H7 (cell line): ENCODE measurements around the gene CTRL. TPM values are rescaled to one million over a fixed set of nuclear protein-coding genes. Genes with fewer than 3 reads are reported as not detected.

ENCODE experiments used
- DNase-seq: peaks from one replicate; pipeline ENCODE4 v3.0.0; 2012
- H3K27me3 ChIP-seq: 2 replicates; pipeline ENCODE4 v1.6.0; 2011; ENCODE audit warnings: mild to moderate bottlenecking, low read length; ENCODE audit not compliant: control insufficient read depth, insufficient read depth
- H3K36me3 ChIP-seq: replicated peaks from 2 replicates; pipeline ENCODE4 v1.5.1; 2011; ENCODE audit warnings: low read length; ENCODE audit not compliant: control insufficient read depth, insufficient read depth
- H3K4me3 ChIP-seq: 2 replicates; pipeline ENCODE4 v1.5.1; 2011; ENCODE audit warnings: low read depth, mild to moderate bottlenecking, control low read depth, low read length, moderate library complexity; ENCODE audit not compliant: insufficient read depth
- total RNA-seq: library from RNA; depleted of rRNA; stranded (reverse); fragments of >200 nt; shearing (Covaris generic); gene quantifications from 2 replicates; pipeline ENCODE4 v1.2.3, GENCODE V29; 2014

Gene CTRL
- total RNA-seq, 1 experiment from 2014 or later: 2.4 TPM

DNA sequence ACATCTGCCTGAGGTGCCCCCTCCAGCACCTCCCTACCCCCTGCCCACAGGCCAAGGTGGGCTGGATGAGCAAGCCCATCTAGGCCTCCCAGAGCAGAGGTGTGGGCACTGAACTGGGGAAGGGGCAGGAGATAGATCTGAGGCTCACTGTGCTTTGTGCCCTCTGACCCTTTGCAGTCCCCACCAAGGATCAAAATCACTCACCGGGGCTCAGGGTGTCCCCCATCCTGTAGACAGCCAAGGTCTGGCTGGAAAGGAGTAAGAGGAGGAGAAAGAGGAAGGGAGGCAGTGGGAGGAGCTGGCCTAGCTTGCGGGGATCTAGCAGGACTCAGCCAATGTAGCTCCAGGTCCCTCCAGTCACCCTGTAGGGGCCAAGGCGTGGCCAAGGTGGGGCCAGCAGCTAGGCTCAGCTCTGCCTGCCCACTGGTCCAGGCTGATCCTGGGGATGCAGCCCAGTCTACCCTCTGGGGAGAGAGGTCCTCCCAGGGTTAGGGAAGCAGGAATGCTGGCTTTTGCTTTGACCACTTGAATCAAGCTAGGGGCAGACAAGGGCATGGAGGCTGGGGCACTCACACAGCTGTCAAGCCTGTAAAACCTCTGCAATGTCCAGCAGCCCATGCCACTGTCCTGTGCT lies 35.0 kb upstream of the CTRL start:
- DNase-seq: peak; percentile 82
- Histone ChIP-seq H3K36me3 (peaks cover 17% of the 10 kb centered on the region), H3K27me3 (no peaks in the 10 kb centered on the region), H3K4me3 (peak overlapping the region; percentile 8; the same call in 1 of the 2 replicates)

DNA sequence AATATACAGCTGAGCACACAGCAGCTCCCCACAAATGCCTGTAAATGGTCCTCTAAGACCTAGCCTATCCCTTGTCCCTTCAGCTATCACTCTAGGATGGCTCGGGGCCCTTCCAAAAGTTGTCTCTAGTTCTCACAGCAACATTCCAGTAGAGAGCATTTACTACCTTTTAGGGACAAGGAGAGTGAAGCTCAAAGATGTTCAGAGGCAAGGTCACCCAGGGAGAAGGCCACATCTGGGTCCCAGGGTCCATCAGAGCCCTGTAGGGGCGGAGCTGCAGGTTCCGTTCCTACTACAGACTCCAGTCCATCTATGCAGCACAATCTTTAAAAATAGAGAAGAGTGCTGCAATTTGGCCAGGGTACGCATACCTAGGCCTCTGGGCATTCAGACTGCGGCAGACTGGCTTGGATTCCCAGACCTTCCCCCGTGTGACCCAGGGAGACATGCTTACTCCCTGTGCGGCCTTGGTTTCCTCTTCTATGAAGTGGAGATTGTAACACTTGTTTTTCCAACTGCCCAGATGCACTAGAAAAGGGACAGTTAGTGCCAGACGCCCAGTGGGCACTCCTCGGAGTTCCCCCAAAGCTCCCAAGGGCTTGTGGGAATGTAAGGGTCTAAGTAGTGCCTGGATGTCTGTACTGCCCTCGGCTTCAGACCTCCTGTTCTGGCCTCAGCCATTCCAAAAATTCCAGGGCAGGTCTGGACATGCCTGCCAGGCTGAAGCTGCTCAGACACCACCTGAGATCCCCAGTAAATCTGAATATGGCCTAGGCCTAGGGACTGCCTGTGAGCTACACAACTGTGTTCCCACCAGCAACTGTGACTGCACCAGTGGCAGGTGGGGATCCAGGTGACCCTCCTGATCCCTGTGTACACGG lies 34.2 kb upstream of the CTRL start:
- no peak for DNase-seq
- Histone ChIP-seq H3K36me3 (peaks cover 24% of the 10 kb centered on the region), H3K4me3 (no peak overlapping the region), H3K27me3 (no peaks in the 10 kb centered on the region)

DNA sequence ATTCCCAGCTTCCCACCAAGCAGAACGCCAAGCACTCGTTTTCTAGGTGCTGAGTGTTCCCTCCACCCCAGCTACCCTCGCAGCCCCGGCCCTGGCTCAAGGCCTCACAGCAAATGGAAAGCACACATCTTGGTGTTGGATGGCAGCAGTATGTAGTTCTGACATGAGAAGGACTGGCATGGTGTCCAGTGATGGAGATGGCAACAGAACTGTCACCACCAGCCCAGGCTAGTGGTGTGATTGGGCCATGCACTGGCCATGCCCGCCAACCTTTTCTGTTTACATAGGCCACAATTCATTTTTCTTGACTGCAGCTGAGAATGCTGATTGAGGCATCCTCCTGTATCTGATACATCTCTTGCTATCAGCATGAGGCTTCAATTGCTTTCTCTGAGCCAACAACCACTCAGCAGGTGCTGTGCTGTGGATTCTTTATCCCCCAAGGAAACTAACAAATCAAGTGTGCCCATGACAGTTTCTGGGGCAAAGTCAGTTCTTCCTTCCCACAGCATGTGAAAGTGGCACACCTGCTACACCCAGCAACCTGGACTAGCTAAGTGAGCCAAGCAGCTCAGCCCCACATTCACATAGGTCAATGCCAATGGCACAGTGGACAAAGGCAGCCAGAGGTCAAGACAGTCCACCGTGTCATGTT lies 32.9 kb upstream of the CTRL start:
- DNase-seq: no peak
- H3K4me3 ChIP-seq: no peak overlapping the region
- peaks cover 31% of the 10 kb centered on the region for H3K36me3 ChIP-seq
- H3K27me3 ChIP-seq: no peaks in the 10 kb centered on the region

DNA sequence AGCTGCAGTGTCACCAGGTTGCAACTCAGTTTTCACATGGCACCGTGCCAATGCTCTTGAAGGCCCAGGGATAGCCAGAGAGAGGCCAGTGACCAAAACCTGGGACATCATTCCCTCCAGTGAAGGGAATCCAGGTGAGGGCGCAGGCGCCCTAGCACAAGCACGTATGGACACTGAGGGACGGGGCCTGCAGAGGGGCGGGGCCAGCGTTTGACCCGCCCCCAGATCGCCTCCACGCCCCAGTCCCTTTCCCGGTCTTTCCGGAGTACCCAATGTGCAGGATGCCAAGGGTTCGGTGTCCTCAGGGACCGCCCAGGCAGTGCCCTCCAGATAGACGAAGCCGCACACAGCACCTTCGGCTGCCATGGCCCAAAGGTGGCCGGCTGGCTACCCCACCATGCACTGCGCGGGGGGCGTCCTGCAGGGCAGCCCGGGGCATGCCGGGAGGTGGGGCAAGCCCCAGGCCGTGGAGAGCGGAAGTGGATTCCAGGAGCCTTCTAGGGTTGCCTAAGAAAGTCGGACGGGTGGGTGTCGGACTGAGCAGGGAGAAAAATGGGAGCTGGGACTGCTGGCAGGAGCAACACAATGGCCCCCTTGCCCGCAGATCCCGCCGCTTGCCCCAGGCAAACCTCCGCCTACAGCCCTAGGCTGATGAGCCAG lies 32.1 kb upstream of the CTRL start:
- peaks cover 36% of the 10 kb centered on the region for H3K36me3 ChIP-seq
- peak; percentile 96 for DNase-seq
- H3K4me3 ChIP-seq: peak overlapping the region; percentile 42
- no peaks in the 10 kb centered on the region for H3K27me3 ChIP-seq

DNA sequence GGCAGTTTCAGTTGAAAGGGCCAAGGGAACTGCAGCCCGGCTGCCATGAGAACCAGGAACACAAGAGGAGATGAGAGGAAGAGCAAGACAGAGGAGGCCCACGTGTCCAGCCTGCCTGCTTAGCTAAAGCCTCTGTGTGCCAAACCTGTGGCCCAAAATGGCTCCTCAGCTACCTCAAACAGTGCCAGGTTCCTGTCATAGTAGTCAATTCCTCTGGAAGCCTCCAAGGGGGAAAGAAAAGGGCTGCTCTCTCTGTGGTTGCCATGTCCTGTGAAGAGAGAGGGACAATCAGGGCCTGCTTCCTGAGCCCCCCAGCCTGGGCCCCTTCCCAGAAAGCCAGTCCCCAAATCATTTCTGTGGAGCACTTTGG lies 31.6 kb upstream of the CTRL start:
- Histone ChIP-seq H3K36me3 (peaks cover 41% of the 10 kb centered on the region), H3K27me3 (no peaks in the 10 kb centered on the region), H3K4me3 (no peak overlapping the region)
- no peak for DNase-seq

DNA sequence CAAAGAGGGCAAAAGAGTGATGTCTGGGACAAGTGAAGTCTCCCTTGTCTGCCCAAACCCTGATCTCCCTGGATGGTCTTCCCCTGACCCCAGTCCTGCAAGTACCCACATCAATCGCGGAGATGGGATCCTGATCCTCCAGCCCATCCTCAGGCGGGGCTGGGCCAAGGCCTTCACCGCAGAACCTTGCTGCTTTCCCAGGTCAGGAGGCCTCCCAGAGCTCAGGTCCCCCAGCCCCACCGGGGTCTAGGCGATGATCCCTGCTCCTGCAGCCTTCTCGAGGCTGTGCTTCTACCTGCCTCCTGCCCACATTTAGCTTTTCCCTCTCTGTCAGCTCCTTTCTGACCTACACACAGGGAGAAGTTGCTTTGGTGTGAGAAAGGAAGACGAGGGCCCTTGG lies 30.5 kb upstream of the CTRL start:
- H3K27me3 ChIP-seq: no peaks in the 10 kb centered on the region

DNA sequence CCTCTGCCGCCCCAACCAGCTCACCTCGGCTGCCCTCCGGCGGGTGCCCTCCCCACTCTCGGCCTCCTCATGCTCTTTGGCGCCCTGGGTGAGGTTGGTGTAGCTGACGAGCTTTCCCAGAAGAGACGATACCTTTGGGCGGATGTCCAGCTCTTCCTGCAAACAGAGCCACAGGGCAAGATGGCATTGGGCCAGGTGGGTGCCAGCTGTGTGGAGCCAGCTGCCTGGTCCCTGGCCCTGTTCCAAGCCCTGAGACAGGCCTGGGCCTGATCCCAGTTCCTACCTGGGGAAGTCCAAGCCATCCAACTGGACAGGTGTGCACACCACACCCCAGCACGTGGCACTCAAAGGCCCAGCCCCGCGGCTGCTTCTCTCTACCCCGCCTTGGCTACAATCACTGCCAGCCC lies 29.9 kb upstream of the CTRL start:
- Histone ChIP-seq H3K36me3 (peaks cover 44% of the 10 kb centered on the region), H3K27me3 (no peaks in the 10 kb centered on the region), H3K4me3 (no peak overlapping the region)
- DNase-seq: no peak

More for the DNA sequence above, 30.5 kb upstream of the CTRL start:
- Histone ChIP-seq H3K4me3 (no peak overlapping the region), H3K36me3 (peaks cover 44% of the 10 kb centered on the region)
- DNase-seq: no peak

DNA sequence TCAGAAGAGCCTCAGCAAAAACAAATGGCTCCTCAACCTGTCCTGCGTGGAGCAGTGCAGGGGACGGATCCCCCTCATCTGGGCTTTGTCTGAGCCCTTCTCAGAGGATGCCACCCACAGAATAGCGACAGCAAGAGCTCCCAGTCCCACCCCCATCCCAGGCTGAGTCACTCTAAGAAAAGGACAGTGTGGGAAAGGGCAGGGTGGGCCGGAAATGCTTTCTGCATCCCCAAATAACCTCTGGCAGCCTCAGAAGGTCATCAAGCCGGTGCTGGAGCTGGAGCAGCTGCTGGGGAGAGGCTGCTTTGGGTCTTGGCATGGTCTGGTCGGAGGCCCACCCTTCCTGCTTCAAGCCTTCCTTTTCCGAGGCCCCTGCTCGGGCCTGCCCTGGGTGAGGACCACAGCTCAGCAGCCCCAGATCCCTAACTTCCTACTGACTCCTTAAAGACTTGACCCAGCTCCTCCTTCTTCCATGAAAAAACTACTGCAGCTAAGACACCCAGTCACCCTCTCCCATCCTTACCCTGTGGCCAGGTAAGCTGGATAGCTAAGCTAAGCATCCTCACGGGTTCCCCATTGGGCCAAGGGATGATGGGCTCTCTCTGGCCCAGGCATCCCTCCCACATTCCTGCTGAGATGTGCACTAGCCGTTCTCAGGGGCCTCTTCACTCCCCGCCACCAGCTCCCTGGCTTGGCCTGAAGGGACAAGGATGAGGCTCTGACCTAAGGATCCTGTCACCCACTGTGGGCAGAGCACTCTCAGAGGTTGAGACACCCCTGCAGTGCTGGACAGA lies 28.1 kb upstream of the CTRL start:
- peaks cover 49% of the 10 kb centered on the region for H3K36me3 ChIP-seq
- no peak overlapping the region for H3K4me3 ChIP-seq
- no peak for DNase-seq
- no peaks in the 10 kb centered on the region for H3K27me3 ChIP-seq

DNA sequence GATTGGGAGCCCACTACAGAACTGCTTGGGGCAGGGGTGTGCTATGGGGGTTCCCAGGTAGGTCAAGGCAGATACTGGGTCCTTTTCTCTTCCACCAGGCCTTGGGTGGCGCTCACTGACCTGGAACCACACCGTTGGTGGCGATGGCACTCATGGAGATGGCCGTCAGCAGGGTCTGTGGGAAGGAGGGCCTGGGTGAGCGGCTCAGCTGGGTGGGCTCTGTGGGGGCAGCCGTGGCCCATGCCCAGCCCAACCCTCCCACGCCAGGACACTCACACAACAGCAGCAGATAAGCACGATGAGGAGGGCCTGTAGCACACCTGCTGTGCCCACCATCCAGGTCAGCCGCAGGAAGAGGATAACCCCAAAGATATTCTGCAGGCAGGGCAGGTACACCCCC lies 26.0 kb upstream of the CTRL start:
- no peaks in the 10 kb centered on the region for H3K27me3 ChIP-seq
- H3K36me3 ChIP-seq: peaks cover 52% of the 10 kb centered on the region
- no peak for DNase-seq
- no peak overlapping the region for H3K4me3 ChIP-seq

DNA sequence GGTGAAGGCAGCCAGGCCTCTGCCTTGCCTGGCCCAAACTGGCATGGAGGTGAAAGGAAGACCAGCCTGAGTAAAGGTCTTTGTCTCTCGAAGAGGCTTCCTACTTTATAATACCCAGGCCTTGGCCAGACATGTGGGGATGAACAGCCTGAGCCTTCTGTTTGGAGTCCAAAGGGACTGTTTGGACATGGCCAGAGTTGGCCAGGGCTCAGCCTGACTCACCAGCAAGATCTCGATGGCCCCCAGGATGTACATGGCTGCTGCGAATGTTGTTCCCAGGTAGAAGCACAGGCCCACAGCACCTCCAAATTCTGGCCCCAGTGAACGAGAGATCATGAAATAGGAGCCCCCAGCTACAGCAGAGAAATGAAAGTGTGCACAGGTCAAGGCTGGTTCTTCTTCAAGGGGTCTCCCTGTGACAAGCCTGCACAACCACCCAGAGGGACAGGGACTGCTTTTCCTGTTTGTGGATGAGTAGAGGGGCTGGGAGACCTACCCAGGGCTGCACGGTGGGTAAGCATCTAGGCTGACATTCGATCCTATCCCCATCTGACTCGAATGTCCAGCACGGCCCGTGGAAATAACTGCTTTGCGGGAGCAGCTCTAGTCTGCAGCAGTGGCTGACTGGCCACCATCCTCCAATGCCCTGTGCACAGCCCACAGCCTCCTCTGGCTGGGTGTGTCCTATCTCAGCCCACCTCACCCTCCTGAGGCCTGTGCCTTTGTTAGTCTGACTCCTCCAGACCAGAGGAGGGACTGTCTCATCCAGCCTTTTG lies 22.9 kb upstream of the CTRL start:
- peaks cover 50% of the 10 kb centered on the region for H3K36me3 ChIP-seq
- DNase-seq: no peak
- no peak overlapping the region for H3K4me3 ChIP-seq
- no peaks in the 10 kb centered on the region for H3K27me3 ChIP-seq

DNA sequence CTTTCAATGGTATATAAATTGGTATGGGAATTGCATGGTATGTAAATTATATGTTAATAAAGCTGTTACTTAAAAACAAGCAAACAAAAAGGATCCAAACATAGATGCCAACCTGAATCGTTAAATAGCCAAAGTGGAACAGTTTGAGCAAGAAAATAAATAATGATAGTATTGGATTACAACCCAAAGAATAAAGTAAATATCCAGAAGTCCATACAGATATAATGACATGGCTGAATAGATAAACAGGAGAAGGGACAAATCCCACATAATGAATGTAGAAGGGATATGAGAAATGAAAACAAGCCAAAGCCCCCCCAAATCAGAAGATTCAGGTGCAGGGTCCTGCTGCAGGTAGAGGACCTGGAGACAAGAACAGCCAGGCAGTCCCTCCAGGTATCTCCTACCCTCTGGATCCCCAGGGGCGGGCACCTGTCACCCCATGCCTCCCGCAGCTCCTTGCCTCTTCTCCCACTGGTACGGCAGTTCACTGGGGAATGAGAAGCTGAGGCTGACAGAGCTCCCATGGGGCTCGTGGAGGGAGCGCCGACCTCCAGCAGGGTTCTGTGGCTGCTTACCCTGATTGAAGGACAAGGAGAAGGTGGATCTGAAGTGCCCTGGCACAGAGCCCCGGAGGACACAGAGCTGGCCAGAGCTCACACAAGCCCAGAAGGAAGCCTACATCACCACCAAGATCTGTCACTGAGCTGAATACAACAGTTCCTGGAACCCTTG lies 22.1 kb upstream of the CTRL start:
- H3K36me3 ChIP-seq: peaks cover 50% of the 10 kb centered on the region
- H3K27me3 ChIP-seq: no peaks in the 10 kb centered on the region

DNA sequence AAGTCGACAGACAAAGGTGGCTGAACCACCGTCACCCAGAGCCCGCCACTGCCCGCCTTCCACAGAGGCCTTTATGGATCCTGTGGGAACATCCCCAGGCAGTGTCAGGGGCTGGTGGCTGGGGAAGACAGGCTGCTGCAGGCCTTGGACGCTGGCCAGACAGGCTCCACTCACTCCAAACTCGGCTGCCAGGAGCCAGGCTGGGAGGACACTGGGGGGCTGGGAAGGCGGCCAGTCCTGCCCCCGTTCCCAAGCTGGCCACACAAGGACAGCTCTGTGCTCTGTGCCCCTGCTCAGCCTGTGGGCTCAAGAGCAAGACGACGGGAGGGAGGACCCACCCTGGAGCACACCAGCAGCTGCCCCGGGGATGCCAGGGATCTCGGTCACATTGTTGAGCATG lies 19.8 kb upstream of the CTRL start:
- Histone ChIP-seq H3K4me3 (no peak overlapping the region), H3K36me3 (peaks cover 51% of the 10 kb centered on the region), H3K27me3 (no peaks in the 10 kb centered on the region)
- DNase-seq: no peak

More for the DNA sequence above, 22.1 kb upstream of the CTRL start:
- no peak overlapping the region for H3K4me3 ChIP-seq
- no peak for DNase-seq

DNA sequence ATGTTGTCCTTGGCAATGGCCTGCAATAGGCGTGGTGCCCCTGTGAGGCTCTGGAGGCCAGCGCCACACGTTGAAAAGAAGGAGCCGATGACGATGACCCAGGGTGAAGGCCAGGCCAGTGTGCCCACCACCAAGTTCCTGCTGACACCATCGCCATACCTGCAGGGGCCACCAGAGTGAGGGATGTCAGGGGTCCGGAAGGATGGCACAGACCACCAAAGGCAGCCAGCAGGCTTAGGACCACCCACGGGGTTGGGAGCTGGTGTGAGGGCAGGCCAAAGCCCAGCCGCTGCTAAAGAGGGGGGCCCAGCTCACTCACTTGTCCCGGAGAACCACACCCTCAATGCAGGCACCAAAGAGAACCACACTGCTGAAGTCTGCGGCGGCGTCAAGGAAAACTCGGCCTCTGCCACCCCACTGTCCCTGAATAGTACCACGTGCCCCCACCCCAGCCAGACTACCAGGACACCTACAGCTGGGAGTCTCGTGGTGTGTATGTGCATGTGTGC lies 18.7 kb upstream of the CTRL start:
- H3K27me3 ChIP-seq: no peaks in the 10 kb centered on the region
- no peak overlapping the region for H3K4me3 ChIP-seq
- H3K36me3 ChIP-seq: peaks cover 59% of the 10 kb centered on the region

More for the DNA sequence above, 18.7 kb upstream of the CTRL start:
- DNase-seq: no peak
